HL-60/S4 (cell line): Measurements from ENCODE around the gene BBS12.

Experiments
- in situ Hi-C: fragments of 300-500 bp; cut with MboI; formaldehyde crosslinking; loops from 2 replicates; pipeline ENCODE4 v1.14.3; 2022; ENCODE audit warnings: low sequenced_read_pairs

BBS12 gene

DNA sequence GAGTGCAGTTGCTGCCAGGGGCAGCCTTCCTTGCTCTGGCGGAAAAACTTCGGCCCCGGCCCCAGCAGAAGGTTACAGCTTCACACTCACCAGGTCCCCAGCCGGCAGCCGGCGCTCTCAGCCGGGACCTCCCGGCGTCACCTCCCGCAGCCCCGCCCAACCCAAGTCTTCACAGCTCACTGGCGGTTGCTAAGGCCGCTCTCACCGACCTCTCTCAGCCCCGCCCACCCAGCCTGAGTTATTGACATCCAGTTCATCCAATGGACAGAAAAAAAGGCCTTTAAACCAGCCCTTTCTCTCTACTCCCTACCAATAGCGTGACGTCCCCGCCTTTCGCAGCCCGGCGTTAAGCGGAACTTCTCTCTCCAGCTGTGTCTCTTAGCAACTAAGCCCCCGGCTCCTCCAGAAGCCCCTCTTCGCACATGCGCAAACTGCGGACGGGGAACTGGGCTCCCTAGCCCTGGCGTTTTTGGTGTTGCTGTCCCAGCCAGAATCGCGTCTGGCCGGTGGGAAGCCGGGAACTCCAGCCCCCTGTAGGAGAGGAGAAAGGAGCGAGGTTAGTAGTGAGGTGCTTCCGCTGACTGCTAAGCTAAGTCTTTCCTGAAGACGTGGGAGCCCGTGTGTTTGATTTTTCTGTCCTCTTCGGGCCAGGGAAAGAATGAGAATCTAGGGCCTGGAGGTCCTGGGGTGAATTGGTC lies at the start of gene BBS12:
TSS of gene BBS12 (plus strand) at position 376 of the 698 bp plus-strand sequence. CDS start 9,189 bp downstream, outside the sequence.
- in situ Hi-C loops = no loop called here

GRCh38 chr4:122686691-122687090 lies 45.8 kb upstream of the BBS12 start:
- in situ Hi-C loops = no loop called here

GRCh38 chr4:122687531-122688061 lies 44.9 kb upstream of the BBS12 start:
- in situ Hi-C loops = no loop called here

- in situ Hi-C loops = no loop called here
These were observed 43.9 kb upstream of the BBS12 start for GRCh38 chr4:122688529-122689140.

DNA sequence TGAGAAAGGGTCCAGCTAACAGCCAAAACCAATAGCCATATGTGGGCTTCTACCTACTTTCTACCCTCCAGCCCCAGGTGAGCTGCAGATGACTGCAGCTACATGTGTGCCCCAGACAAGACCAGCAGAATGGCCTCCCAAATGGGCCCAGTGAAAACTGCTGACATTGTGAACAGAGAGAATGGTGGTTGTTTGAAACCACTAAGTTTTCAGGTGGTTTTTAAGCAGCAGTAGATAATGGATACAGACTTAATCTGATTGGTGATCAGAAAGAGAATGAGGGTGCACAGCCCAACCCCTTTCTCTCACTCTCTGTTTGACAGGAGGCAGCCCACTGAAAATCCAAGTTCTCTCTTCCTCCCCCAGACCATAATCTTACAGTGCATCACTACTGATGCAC lies 42.5 kb upstream of the BBS12 start:
- in situ Hi-C loops = no loop called here

DNA sequence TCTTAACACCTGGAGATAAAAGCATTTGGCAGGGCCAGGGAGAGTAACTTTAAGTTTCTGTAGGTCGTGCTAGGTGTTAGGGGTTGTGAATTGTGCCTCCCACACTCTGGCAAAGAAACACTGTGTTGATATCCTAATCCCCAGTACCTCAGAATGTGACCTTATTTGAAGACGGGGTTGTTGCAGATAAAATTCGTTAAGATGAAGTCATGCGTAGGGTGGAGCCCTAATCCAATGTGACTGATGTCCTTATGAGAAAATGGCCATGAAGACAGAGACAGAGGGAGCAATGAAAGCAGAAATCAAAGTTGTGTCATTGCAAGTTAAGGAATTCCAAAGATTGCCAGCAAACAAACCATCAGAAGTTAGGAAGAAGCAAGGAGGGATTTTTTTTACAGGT lies 40.5 kb upstream of the BBS12 start:
- in situ Hi-C loops = no loop called here

GRCh38 chr4:122692641-122693520 lies 39.6 kb upstream of the BBS12 start:
- in situ Hi-C loops = no loop called here

DNA sequence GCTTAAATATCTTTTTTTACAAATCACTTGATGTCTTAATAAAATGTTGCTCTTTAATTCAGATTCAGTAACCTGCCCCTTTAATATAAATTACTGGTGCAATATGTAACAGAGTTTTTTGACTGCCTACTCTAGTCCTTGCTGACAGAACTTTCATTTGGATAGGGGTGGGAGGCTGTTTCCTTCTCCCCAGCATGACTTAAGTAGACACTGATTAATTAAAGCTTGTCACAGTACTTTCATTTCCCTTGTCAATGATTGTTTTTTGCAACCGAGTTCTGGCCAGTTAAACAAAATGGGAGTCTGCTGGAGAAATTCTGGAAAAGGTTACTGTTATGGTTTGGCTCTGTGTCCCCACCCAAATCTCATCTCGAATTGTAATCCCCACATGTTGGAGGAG lies 37.3 kb upstream of the BBS12 start:
- in situ Hi-C loops = no loop called here

- in situ Hi-C loops = no loop called here
These were observed 32.3 kb upstream of the BBS12 start for GRCh38 chr4:122700178-122700725.

- in situ Hi-C loops = no loop called here
These were observed 31.4 kb upstream of the BBS12 start for GRCh38 chr4:122701061-122701460.

GRCh38 chr4:122701965-122702364 lies 30.5 kb upstream of the BBS12 start:
- in situ Hi-C loops = no loop called here

DNA sequence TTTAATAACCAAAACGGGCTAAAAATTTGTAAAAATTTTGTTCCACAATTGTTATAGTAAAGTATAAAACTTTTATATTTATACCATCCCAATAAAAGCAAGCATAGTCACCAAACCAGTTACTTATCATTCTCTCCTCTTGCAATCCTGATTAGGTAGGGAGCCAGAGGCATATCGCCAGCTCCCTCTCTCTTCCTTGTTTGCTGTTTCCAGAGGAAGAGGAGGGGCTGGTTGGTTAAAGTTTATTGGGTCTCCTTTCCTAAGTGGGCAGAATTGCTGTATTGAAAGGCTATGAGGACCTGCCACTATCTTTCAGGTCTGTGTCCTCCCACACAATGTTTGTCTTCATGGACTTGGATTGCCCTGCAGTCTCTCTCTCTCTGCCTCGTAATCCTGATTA lies 29.6 kb upstream of the BBS12 start:
- in situ Hi-C loops = no loop called here

GRCh38 chr4:122703868-122704267 lies 28.6 kb upstream of the BBS12 start:
- in situ Hi-C loops = no loop called here

DNA sequence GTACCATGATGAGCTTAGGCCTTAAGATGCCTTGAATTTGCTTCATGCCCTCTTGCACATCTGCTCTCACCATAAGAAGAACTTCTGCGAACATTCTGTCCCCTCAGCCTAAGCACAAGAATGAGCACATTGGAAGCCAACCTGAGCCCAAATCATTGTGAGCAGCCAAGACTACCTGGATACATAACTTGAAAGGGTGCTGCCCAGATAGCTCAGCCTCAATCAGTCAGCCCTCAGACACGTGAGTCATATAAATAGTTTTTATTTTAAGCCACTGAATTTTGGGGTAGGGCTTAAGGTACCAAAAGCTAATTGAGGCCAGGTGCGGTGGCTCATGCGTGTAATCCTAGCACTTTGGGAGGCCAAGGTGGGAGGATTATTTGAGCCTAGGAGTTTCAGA lies 27.5 kb upstream of the BBS12 start:
- in situ Hi-C loops = no loop called here

DNA sequence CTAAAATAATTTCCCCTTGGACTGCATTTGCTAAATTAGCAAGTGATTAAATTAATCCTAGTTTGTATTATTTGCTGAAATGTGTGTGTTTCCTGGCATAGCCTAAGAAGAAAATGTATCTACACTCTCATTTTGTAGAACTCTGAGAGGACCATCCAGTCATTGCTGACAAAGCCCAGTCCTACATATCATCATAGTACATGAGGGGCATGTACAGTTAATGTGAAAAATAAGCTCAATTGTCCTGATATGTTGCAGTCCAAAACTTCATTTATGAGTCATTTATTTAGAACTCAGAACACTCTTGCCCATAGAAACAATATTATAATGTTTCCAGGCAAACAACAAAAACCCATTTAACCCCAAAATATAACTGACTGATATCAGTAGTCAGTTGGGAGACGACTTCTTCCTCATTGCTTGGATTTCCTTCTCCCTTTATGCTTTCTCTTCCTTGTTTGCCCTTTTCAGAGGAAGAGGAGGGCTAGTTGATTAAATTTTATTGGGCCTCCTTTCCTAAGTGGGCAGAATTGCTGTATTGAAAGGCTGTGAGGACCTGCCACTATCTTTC lies 26.9 kb upstream of the BBS12 start:
- in situ Hi-C loops = no loop called here

- in situ Hi-C loops = no loop called here
These were observed 26.0 kb upstream of the BBS12 start for GRCh38 chr4:122706511-122706910.

DNA sequence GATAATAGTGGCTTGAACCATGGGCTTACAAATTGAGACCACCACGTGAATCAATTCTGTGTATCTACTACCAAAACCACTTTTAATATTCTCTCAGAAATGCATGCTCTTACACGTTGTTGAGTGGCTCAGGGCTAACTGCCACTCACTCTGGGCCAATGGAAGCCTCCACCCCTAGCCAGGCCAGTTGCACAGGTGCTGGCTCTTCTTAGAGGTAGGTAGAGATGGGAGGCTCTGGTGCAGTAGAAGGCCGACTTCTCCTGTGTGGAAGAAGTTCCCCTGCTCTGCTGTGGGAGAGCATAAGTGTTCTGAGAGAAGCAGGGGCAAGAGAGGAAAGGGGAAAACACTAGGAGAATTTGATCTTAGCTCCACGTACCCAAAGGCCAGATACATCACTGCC lies 25.0 kb upstream of the BBS12 start:
- in situ Hi-C loops = no loop called here

DNA sequence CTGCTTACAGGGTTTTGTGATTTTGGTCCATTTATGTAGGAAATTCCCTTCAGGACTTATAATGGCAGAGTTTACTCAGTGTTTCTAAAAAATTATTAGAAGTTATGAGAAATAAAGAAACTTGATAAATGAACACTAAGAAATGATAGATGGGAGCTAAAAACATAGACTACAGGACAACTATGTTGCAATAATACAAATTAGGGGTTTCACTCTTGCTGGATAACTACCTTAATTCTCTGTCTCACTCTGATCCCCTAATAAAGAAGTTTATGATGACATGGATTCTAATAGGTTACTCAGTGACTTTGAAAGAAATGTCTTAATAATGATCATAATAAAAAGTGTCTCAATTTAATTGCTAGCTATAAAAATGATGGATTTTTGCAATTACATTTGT lies 23.3 kb upstream of the BBS12 start:
- in situ Hi-C loops = no loop called here

DNA sequence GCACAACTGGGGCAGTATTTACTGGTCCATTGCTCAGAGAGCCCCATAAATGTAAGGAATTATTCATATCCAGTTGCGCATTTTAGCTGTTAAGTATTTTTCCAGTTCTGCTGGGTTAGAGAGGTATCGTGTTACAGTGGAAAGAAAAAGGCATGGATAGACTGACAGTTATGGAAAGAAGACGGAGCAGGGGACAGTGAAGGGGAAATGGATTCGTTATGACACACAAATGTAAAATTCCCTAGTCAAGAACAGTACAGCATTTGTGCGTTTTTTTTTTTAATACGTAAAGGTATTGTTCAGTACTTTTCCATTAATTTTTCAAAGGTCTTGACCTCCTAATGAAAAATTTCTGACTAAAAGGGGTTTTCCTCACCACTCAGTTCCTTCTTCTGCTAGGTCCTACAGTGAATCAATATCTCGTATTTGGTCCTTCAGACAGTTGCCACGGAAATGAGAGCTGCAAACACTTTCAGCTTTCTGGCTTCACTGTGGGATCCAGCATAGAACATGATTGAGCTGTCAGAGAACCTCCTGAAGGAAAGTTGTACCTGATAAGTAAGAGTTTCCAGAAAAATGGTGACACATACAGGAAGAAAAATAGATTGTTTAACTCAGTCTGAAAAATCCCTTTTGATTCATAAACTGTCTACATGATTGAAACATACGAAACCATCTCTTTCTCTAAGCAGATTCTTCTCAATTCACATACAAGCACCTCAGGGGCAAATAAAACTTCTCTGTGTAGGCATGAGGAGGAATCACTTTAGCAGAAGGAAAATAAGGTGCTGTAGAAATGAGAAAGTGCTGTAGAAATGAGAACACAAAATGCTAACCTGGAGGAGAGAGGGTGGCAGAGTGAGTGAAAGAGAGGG lies 21.8 kb upstream of the BBS12 start:
- in situ Hi-C loops = no loop called here

DNA sequence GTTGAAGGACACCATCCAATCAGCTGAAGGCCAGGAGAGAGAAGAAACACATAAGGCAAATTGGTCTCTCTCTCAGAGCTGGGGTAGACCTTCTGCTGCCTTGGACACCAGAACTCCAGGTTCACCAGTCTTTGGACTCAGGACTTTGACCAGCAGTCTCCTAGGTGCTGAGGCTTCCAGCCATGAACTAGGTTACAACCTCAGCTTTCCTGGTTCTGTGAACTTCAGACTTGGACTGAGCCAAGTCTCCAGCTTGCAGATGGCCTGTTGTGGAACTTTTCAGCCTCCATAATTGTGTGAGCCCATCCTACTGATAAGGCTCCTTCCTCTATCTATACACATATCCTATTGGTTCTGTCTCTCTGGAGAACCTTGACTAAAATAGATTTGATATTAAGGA lies 20.6 kb upstream of the BBS12 start:
- in situ Hi-C loops = no loop called here
